Fibroblast of skin of right quadriceps (primary cell): ENCODE results near the gene UNKL.
A peak's percentile ranks its signal among the peaks of the same experiment; 100 is the strongest.
"Not testable (repeated sequence)": the region's sequence is repeated elsewhere in the genome, so short reads cannot be mapped to it uniquely, and the experiment has no call there.

ENCODE experiments used
- DNase-seq: peaks from one replicate; pipeline ENCODE4 v3.0.0-alpha.2; 2013

UNKL gene

GRCh38 chr16:1335996-1336395 is 78.5 kb downstream of the UNKL start:
- no peak for DNase-seq

- DNase-seq: no peak
Observed at GRCh38 chr16:1335211-1335971, 79.1 kb downstream of the UNKL start.

- DNase-seq: no peak
Observed at GRCh38 chr16:1334739-1335138, 79.8 kb downstream of the UNKL start.

GRCh38 chr16:1333854-1334700 is 80.4 kb downstream of the UNKL start:
- no peak for DNase-seq

GRCh38 chr16:1333149-1333812 is 81.2 kb downstream of the UNKL start, which contains the start of gene BAIAP3:
TSS of gene BAIAP3 (plus strand) at chr16:1333645. CDS start at chr16:1338550, 4,905 bp downstream.
- DNase-seq: peak; percentile 12

- DNase-seq: no peak
Observed at GRCh38 chr16:1332618-1333148, 81.8 kb downstream of the UNKL start.

- no peak for DNase-seq
Observed at GRCh38 chr16:1331712-1332617, 82.5 kb downstream of the UNKL start.

- DNase-seq: no peak
Observed at GRCh38 chr16:1330931-1331711, 83.4 kb downstream of the UNKL start.

GRCh38 chr16:1330260-1330914 is 84.1 kb downstream of the UNKL start:
- DNase-seq: no peak

- DNase-seq: not testable (repeated sequence)
Observed at GRCh38 chr16:1328961-1329360, 85.5 kb downstream of the UNKL start.

- not testable (repeated sequence) for DNase-seq
Observed at GRCh38 chr16:1328136-1328535, 86.4 kb downstream of the UNKL start.

GRCh38 chr16:1327619-1327947 is 86.9 kb downstream of the UNKL start:
- DNase-seq: no peak

- DNase-seq: no peak
Observed at GRCh38 chr16:1326946-1327618, 87.4 kb downstream of the UNKL start.

- no peak for DNase-seq
Observed at GRCh38 chr16:1326391-1326790, 88.1 kb downstream of the UNKL start.

GRCh38 chr16:1325673-1326371 is 88.7 kb downstream of the UNKL start:
- DNase-seq: no peak

- no peak for DNase-seq
Observed at GRCh38 chr16:1325261-1325660, 89.2 kb downstream of the UNKL start.

- DNase-seq: no peak
Observed at GRCh38 chr16:1324286-1324826, 90.1 kb downstream of the UNKL start.

GRCh38 chr16:1323296-1324239 is 90.9 kb downstream of the UNKL start:
- DNase-seq: no peak
